Activated gamma-delta T cell treated with anti-CD3 and anti-CD28 coated beads, Interleukin-2, amount 50 U/mL, for 16 hours (primary cell): ENCODE measurements around the gene PHLDA2.

Source experiments
- DNase-seq: peaks from one replicate; pipeline ENCODE4 v3.0.0-alpha.2; 2020; ENCODE audit warnings: low read depth

PHLDA2 gene

GRCh38 chr11:2897048-2897447 is 32.2 kb downstream of the PHLDA2 start:
- no peak for DNase-seq

DNA sequence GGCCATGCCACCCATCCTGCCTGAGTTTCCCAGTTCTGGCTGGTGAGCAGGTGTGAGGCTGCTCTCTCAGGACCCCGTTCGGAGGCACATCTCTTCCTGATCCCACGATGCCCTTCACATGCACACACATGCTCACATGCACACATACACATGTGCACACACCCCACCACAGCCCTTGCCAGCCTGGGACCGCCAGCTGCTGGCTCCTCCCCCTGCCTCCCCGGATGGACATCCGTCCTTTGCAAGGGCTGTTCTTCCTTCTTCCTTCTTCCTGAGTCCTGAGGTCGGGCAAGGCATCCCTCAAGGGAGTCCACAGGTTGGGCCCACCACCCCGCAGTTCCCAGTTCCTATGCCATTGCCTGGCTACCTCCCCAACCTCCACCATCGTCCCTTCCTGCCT is 33.2 kb downstream of the PHLDA2 start:
- no peak for DNase-seq

- no peak for DNase-seq
Observed at GRCh38 chr11:2893935-2894334, 35.3 kb downstream of the PHLDA2 start.

DNA sequence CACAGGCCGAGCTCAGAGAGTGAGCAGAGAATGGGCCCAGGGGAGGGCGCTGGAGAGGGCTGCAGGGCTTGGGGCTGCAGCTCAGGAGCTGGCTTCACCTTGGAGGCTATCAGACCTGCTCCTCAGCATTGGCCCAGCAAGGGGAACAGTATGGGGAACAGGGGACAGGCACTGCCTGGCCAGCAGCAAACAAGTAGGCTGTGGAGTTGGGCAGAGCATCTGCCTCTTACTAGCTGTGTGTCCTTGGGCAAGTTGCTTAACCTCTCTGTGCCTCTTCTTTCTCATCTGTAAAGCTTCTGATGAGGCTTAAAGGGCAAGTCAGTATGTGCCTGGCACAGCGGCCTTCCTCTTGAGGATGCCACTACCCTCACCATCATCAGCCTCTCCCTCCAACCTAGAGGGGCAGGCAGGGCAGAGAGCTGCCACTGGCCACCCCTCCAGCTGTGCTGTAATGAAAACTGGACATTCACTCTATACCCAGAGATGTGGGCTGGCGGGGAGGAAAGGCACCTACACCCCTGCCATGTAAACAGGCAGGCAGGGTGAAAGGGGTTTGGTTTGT is 36.2 kb downstream of the PHLDA2 start:
- no peak for DNase-seq

GRCh38 chr11:2892215-2892966 is 36.8 kb downstream of the PHLDA2 start:
- no peak for DNase-seq

DNA sequence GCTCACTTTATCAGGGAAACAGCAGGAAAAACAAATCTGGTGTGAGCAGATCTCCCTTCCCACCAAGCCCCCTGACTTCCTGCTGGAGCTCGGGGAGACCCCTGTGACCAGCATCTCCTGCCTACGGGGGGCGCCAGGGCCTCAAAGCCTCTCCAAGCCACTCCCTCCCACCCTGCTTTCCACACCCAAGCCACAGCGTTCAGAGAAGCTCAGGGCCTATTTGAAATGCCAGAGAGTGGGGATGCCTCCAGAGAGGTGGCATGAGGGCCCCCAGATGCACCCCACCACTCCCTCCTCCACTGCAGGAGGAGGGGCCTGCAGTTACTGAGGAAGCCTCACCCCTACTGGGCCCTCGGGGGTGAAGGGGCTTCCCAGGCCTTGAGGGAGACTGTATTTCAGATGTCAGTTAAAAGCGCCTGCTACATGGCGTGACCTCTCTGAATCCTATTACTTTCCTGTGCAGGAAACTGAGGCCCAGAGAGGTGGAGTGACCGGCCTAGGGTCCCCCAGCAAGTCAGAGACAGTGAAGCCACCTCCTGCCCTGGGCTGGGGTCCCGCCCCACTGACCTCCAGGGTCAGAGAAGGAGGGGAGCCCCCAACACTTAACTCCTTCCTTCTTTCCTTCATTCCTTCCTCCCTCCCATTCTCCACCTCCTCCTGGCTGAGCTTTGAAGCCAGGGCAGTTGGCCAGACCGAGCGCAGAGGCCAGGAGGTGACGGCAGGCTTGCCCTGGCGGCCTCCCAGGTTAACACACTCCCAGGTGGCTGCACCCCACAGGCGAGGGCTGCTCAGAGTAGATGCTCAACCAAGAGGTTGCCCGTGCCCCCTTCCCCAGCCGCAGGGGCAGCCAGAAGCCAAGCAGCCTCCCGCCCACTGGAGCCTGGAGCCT is 37.6 kb downstream of the PHLDA2 start:
- DNase-seq = no peak

DNA sequence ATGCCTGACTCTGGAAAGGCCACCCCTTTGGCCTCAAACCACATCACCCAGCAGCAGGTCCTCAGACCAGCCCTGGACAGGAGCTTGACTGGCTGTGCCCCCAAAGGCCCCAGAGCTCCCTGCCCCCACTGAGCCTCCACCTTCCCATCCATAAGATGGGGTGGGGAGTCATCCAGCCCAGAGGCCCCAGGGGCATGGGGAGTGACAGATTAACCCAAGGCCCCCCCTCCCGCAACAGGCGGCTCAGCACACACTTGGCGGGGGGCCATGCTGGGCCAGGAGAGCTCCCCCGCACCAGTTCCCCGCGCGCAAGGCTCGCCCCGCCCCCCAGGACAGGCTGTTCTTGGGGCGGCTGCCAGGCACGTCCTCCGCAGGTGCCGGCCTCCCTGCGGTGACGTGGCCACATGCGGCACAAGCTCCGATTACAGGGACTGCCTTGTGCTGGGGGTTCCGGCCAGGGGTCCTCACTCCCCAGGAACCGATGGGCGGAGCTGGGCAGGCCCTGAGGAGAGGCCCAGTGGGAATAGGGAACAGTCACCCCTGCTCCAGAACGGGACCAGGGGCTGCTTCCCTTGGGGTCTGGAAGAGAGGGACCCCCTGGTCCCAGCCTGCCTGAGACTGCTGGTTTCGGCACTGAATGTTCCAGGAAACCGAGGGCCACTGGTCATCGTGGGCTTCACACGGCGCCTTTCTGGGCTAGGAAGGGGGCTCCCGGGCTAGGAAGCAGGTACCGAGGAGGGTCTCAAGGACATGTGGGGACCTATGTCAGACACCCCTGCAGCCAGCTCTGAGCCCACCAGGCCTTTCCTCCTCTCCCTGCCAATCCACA is 38.5 kb downstream of the PHLDA2 start:
- no peak for DNase-seq

GRCh38 chr11:2889362-2890273 is 39.6 kb downstream of the PHLDA2 start:
- no peak for DNase-seq

DNA sequence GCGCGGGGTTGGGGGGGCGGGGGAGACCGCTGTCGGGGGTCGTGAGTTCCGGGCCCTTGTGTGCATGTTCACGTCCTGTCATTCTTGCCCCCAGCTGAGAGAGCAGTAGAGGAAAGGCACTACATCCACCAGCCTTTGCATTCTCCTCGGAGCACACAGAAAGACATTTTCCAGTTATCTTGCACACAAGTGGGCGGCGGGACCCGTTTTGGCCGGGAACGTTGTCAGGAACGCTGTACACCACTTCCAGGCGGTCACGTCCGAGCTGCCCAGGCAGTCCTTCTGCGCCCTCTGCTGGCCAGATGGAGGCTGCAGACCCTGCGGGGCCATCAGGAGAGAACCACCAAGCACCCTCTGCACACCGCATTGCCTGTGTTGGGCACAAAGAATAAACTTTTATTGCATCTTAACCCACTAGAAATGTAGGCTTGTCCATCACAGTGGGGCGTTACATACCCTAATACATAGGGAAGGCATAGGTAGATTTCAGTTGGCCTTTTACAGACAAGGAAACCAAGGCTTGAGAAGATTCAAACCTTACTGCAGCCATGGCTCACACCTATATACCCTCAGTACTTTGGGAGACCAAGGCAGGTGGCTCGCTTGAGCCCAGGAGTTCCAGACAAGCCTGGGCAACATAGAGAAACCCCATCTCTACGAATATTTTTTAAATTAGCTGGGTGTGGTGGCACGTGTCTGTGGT is 40.8 kb downstream of the PHLDA2 start:
- DNase-seq = peak; percentile 81

GRCh38 chr11:2887515-2888195 is 41.6 kb downstream of the PHLDA2 start:
- no peak for DNase-seq

- DNase-seq = no peak
Observed at GRCh38 chr11:2886936-2887335, 42.3 kb downstream of the PHLDA2 start.

DNA sequence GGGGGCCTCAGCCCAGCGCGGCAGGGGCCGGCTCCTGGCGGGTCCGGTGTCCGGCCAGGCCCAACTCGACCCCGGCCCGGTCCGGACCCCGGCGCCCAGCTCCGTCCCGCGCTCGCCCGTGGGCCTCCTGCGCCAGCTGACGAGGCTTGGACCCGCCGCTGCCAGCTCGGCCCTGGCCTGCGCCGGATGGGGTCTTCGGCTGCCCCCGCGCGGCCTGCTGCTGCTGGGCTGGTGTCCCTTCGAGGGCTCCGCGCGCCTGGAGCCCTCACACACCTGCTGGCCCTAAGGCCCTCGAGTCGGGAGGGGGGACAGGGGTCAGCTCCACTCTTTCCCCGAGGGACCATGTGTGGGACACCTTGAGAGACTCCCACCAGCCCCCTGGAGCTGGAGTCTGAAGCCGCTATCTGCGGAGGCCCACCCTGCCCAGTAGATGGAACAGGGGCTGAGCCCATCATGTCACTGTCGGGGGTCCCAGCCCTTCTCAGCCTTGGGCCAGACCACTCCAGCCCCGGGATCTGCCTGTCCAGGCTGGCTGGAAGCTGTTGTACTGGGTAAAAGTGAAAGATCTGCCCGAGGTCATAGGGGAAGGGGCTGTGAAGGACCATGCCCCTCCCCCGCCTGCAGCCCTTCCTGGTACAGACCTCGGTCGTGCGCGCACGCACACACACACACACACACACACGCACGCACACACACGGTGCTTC is 42.9 kb downstream of the PHLDA2 start:
- no peak for DNase-seq

GRCh38 chr11:2885678-2886081 is 43.5 kb downstream of the PHLDA2 start, which contains the start of gene CDKN1C:
TSS of gene CDKN1C (minus strand) at chr11:2885775. CDS start at chr11:2885456, 319 bp downstream.
- peak; percentile 72 for DNase-seq

DNA sequence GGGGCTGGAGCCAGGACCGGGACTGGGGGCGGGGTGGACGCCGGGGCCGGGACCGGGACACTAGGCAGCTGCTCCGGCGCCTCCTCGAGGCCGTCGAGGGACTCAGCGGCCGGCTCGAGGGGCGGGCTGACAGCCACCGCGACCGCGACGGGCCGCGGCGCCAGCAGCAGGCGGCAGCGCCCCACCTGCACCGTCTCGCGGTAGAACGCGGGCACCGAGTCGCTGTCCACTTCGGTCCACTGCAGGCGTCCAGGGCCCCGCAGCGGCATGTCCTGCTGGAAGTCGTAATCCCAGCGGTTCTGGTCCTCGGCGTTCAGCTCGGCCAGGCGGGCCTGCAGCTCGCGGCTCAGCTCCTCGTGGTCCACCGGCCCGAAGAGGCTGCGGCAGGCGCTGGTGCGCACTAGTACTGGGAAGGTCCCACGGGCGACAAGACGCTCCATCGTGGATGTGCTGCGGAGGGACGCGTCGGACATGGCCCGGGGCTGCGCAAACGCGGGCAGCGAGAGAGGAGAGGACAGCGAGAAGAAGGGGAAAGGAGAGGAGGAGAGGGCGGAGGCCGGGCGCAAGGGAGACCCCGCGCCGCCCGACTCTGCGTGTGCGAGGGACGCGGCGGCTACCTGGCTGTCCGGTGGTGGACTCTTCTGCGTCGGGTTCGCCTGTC is 44.1 kb downstream of the PHLDA2 start:
- no peak for DNase-seq

GRCh38 chr11:2883979-2884815 is 45.0 kb downstream of the PHLDA2 start:
- no peak for DNase-seq

GRCh38 chr11:2883640-2883978 is 45.6 kb downstream of the PHLDA2 start:
- DNase-seq = no peak

- DNase-seq = no peak
Observed at GRCh38 chr11:2882396-2883110, 46.7 kb downstream of the PHLDA2 start.
